ENCODE results near the gene LRRC75A.

LRRC75A gene

DNA sequence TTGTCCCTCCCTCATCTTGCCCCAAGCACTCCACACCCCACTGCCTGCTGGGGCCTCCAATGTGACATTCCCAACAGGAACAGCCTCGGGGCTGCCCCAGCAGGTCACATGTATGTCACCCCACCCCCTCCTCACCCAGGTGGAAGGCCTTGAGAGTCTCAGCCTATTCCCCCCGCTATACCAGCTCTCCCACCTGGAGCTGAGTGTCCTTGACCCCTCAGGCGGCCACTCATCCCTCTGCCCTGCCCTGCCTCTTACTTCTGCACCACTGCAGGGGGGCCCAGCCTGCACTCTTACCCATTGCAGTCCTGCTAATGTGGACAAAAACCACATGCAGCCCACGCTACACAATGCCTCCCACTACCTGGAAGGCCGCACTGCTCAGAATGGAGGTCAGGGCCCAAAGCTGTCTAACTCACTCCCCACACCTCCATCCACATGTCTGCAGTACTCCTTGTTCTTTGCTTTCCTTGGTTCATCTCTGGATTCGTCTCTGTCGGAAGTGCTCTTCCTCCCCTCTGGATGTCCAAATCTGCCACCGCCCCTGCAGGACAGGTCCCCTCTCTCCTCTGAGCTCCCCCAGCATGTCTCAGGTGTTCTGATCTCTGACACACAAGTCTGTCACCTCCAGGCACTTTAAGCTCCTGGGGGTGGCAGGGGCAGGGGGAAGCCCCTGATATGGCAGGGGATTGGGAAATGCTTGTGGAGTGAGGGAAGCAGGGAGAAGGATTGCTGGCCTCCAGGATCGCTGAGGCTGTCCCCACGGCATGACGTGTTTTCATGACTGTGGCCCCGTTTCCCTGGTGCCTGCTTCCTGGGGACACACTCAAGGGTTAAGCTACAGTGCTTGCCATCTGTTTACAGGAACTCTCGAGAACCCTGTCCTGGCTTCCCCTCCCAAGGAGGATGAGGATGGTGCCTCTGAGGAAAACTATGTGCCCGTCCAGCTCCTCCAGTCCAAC is 55.8 kb downstream of the LRRC75A start:
- H3K36me3 ChIP-seq: peaks cover 0 to 13% (median 6%) of the 10 kb centered on the region in 3 donors
- intact Hi-C loops (cut with DNase I; ENCODE audit: low total_unique reads): loop anchor here (5.0 kb wide), 1 partner anchor 49 kb away; no protein-coding TSS in a partner anchor
- H3K27me3 ChIP-seq: no peaks in the 10 kb centered on the region
- DNase-seq: no peak
- no peak overlapping the region for H3K27ac ChIP-seq
- no peaks in the 10 kb centered on the region for H3K9me3 ChIP-seq
- TF ChIP-seq, protein P1, sequence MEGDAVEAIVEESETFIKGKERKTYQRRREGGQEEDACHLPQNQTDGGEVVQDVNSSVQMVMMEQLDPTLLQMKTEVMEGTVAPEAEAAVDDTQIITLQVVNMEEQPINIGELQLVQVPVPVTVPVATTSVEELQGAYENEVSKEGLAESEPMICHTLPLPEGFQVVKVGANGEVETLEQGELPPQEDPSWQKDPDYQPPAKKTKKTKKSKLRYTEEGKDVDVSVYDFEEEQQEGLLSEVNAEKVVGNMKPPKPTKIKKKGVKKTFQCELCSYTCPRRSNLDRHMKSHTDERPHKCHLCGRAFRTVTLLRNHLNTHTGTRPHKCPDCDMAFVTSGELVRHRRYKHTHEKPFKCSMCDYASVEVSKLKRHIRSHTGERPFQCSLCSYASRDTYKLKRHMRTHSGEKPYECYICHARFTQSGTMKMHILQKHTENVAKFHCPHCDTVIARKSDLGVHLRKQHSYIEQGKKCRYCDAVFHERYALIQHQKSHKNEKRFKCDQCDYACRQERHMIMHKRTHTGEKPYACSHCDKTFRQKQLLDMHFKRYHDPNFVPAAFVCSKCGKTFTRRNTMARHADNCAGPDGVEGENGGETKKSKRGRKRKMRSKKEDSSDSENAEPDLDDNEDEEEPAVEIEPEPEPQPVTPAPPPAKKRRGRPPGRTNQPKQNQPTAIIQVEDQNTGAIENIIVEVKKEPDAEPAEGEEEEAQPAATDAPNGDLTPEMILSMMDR (IDR thresholded peaks at IDR 0.05): no peak
- H3K4me3 ChIP-seq: no peak overlapping the region
- H3K4me1 ChIP-seq: peaks cover 0 to 22% (median 20%) of the 10 kb centered on the region in 4 donors

DNA sequence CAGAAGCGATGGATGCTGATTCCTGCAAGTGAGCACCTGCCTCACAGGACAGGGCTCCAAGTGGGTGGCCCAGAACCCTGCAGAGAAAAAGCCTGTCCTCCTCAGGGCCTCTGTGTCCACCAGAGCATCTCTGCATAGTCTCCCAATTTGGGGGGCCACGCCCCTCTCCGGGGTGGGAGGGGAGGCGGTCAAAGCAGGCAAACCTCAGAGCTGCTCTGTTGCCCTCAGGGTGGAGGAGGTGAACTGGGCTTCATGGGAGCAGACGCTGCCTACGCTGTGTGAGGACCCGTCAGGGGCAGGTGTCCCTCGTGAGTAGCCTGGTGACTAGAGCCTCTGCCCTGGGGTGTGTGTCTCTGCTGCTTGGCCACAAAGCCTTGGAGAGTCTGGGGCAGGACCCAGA is 57.3 kb downstream of the LRRC75A start:
- Histone ChIP-seq H3K9me3 (no peaks in the 10 kb centered on the region), H3K27ac (no peak overlapping the region), H3K4me3 (no peak overlapping the region), H3K27me3 (no peaks in the 10 kb centered on the region), H3K36me3 (peaks cover 0 to 8% (median 6%) of the 10 kb centered on the region in 3 donors), H3K4me1 (peaks cover 0 to 7% (median 4%) of the 10 kb centered on the region in 4 donors)
- DNase-seq: no peak
- TF ChIP-seq, protein P1 (IDR thresholded peaks at IDR 0.05): no peak
- intact Hi-C loops (cut with DNase I; ENCODE audit: low total_unique reads): loop anchor here (5.0 kb wide), 1 partner anchor 47 kb away; no protein-coding TSS in a partner anchor

DNA sequence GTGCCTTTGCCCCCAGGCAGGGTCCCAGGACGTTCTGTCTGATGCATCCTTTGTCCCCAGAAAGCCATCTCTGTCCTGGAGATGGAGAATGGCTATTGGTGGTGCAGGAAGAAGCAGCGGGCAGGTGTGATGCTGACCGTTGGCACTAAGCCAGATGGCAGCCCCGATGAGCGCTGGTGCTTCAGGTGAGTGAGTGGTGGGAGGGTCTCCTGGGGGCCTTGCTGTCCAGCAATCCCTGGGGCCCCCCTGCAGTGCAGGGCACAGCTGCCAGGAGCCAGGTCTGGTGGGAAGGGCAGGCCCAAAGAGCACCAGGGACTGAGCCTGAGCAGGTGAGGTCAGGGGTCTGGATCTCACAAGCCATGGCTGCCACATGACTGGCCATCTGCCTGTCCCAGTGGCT is 58.5 kb downstream of the LRRC75A start:
- no peaks in the 10 kb centered on the region for H3K27me3 ChIP-seq
- H3K4me1 ChIP-seq: peaks cover 0 to 4% (median 1%) of the 10 kb centered on the region in 4 donors
- no peak overlapping the region for H3K4me3 ChIP-seq
- intact Hi-C loops (cut with DNase I; ENCODE audit: low total_unique reads): no loop called here
- peaks cover 6 to 16% (median 11%) of the 10 kb centered on the region in 3 donors for H3K36me3 ChIP-seq
- no peak for DNase-seq
- TF ChIP-seq, protein P1 (IDR thresholded peaks at IDR 0.05): no peak
- no peaks in the 10 kb centered on the region for H3K9me3 ChIP-seq
- no peak overlapping the region for H3K27ac ChIP-seq

DNA sequence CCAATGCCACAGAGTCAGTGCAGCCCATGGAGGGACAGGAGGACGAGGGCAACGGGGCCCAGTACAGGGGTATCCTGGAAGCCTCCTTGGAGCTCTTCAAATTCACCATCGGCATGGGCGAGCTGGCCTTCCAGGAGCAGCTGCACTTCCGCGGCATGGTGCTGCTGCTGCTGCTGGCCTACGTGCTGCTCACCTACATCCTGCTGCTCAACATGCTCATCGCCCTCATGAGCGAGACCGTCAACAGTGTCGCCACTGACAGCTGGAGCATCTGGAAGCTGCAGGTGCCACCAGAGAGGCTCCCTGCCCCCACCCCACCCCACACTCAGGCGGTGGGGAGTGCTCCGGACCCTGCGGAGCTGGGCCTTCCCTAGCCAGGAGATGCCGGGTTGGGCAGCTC is 60.0 kb downstream of the LRRC75A start:
- no peaks in the 10 kb centered on the region for H3K4me1 ChIP-seq
- intact Hi-C loops (cut with DNase I; ENCODE audit: low total_unique reads): no loop called here
- H3K4me3 ChIP-seq: no peak overlapping the region
- H3K36me3 ChIP-seq: peaks cover 19 to 31% (median 26%) of the 10 kb centered on the region in 3 donors
- DNase-seq: no peak
- TF ChIP-seq, protein P1 (IDR thresholded peaks at IDR 0.05): no peak
- no peaks in the 10 kb centered on the region for H3K27me3 ChIP-seq
- H3K9me3 ChIP-seq: no peaks in the 10 kb centered on the region
- H3K27ac ChIP-seq: no peak overlapping the region

DNA sequence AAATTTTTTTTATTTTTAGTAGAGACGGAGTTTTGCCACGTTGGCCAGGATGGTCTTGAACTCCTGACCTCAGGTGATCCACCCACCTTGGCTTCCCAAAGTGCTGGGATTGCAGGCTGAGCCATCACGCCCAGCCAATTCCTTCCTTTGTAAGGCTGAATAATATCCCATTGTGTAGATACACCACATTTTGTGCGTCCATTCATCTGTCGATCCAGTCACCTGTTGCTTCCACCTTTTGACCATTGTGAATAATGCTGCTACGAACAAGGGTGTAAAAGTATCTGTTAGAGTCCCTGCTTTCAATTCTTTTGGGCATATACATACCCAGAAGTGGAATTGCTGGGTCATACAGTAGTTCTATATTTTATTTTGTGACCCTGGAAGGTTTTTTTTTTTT is 61.3 kb downstream of the LRRC75A start:
- Histone ChIP-seq H3K36me3 (peaks cover 28 to 45% (median 38%) of the 10 kb centered on the region in 3 donors), H3K9me3 (no peaks in the 10 kb centered on the region), H3K27me3 (no peaks in the 10 kb centered on the region), H3K27ac (no peak overlapping the region), H3K4me1 (no peaks in the 10 kb centered on the region), H3K4me3 (no peak overlapping the region)
- intact Hi-C loops (cut with DNase I; ENCODE audit: low total_unique reads): no loop called here
- TF ChIP-seq, protein P1 (IDR thresholded peaks at IDR 0.05): no peak
- no peak for DNase-seq

All from tibial artery (tissue), 4 donors.